Gastrocnemius medialis (tissue), 4 donors: ENCODE measurements around the gene NCOA7.
A peak's percentile ranks its signal among the peaks of the same experiment; 100 is the strongest.

Experiments
- CTCF ChIP-seq, 5 experiments: fragments of 450-650 bp in 3 of 5; fragments of 200-600 bp in 2 of 5; sonication (generic) in 2 of 5; IDR thresholded peaks in 4 of 5; conservative IDR thresholded peaks in 1 of 5; 1 replicate in 4 of 5; 2 replicates in 1 of 5; pipeline ENCODE4 v1.5.1; 2016 to 2019; ENCODE audit warnings: antibody characterized with exemption in 5 of 5, mild to moderate bottlenecking in 3 of 5, moderate library complexity in 3 of 5
- POLR2A ChIP-seq, 2 donors: fragments of 450-650 bp; IDR thresholded peaks; one replicate each; pipeline ENCODE4 v1.6.1; 2017; ENCODE audit warnings: antibody characterized with exemption in 2 of 2, mild to moderate bottlenecking in 2 of 2, moderate library complexity in 2 of 2

- TF ChIP-seq POLR2A (IDR thresholded peaks at IDR 0.05) (no peak), CTCF (IDR thresholded peaks at IDR 0.05 in 4 of 5, conservative IDR thresholded peaks at IDR 0.05 in 1 of 5) (peak in 3 of 5 experiments; percentile 19 to 48 (median 30))
Measured at GRCh38 chr6:125906158-125906998, 115.6 kb downstream of the NCOA7 start.
